HAP-1 (cell line): Measurements from ENCODE around the gene RNF31.

Experiments
- DNase-seq, 2 experiments: peaks; one replicate each; pipeline ENCODE4 v3.0.0-alpha.2; 2016 to 2020; ENCODE audit warnings: low spot score in 2 of 2
- H3K27me3 ChIP-seq: fragments of 250-450 bp; sonication (Bioruptor Pico); 2 replicates; pipeline ENCODE4 v1.5.1; 2020; ENCODE audit warnings: low read depth, mild to moderate bottlenecking, moderate library complexity
- H3K36me3 ChIP-seq: fragments of 250-450 bp; sonication (Bioruptor Pico); replicated peaks from 2 replicates; pipeline ENCODE4 v1.5.1; 2020; ENCODE audit warnings: mild to moderate bottlenecking
- H3K4me1 ChIP-seq: fragments of 250-450 bp; sonication (Bioruptor Pico); 2 replicates; pipeline ENCODE4 v1.5.1; 2020; ENCODE audit warnings: mild to moderate bottlenecking
- H3K4me3 ChIP-seq: fragments of 250-450 bp; sonication (Bioruptor Pico); 2 replicates; pipeline ENCODE4 v1.5.1; 2020; ENCODE audit warnings: mild to moderate bottlenecking, moderate library complexity
- H3K9me3 ChIP-seq: fragments of 250-450 bp; sonication (Bioruptor Pico); 2 replicates; pipeline ENCODE4 v1.5.1; 2020; ENCODE audit warnings: mild to moderate bottlenecking, moderate library complexity
- in situ Hi-C: fragments of 300-500 bp; cut with MboI; formaldehyde crosslinking; loops from 3 replicates; pipeline ENCODE4 v1.14.3; 2020; ENCODE audit warnings: low sequenced_read_pairs, inconsistent platforms, mixed read lengths

RNF31 gene

GRCh38 chr14:24126939-24127338 lies 20.4 kb upstream of the RNF31 start:
- H3K4me3 ChIP-seq, result no peak overlapping the region
- no peaks in the 10 kb centered on the region for H3K27me3 ChIP-seq
- H3K36me3 ChIP-seq, result peaks cover 8% of the 10 kb centered on the region
- H3K9me3 ChIP-seq, result no peaks in the 10 kb centered on the region
- no peak for DNase-seq
- in situ Hi-C loops, result no loop called here
- no peaks in the 10 kb centered on the region for H3K4me1 ChIP-seq

GRCh38 chr14:24127673-24128072 lies 19.6 kb upstream of the RNF31 start:
- in situ Hi-C loops, result no loop called here
- H3K36me3 ChIP-seq, result peaks cover 6% of the 10 kb centered on the region

GRCh38 chr14:24129410-24129998 lies 17.8 kb upstream of the RNF31 start:
- Histone ChIP-seq H3K9me3 (no peaks in the 10 kb centered on the region), H3K4me3 (no peak overlapping the region), H3K4me1 (no peaks in the 10 kb centered on the region), H3K36me3 (no peaks in the 10 kb centered on the region), H3K27me3 (no peaks in the 10 kb centered on the region)
- in situ Hi-C loops, result no loop called here
- DNase-seq, result no peak

More at GRCh38 chr14:24127673-24128072, 19.6 kb upstream of the RNF31 start:
- Histone ChIP-seq H3K4me1 (no peaks in the 10 kb centered on the region), H3K9me3 (no peaks in the 10 kb centered on the region), H3K27me3 (no peaks in the 10 kb centered on the region), H3K4me3 (no peak overlapping the region)
- DNase-seq, result no peak

- Histone ChIP-seq H3K27me3 (no peaks in the 10 kb centered on the region), H3K9me3 (no peaks in the 10 kb centered on the region), H3K4me1 (peaks cover 2% of the 10 kb centered on the region), H3K4me3 (no peak within 1 kb of the TSS), H3K36me3 (no peaks in the 10 kb centered on the region)
- in situ Hi-C loops, result no loop called here
- DNase-seq, result no peak
Measured at GRCh38 chr14:24130380-24130716, 16.9 kb upstream of the RNF31 start, which contains the start of gene FITM1. Gene FITM1 (plus strand): TSS chr14:24130659. CDS start chr14:24131564, 905 bp downstream.

- Histone ChIP-seq H3K9me3 (no peaks in the 10 kb centered on the region), H3K4me1 (peaks cover 4% of the 10 kb centered on the region), H3K27me3 (no peaks in the 10 kb centered on the region), H3K4me3 (no peak overlapping the region), H3K36me3 (no peaks in the 10 kb centered on the region)
- in situ Hi-C loops, result no loop called here
- no peak for DNase-seq
Measured at GRCh38 chr14:24130717-24131548, 16.4 kb upstream of the RNF31 start.

- no peak overlapping the region for H3K4me3 ChIP-seq
- no peaks in the 10 kb centered on the region for H3K27me3 ChIP-seq
- DNase-seq, result no peak
- no peaks in the 10 kb centered on the region for H3K9me3 ChIP-seq
- no peaks in the 10 kb centered on the region for H3K36me3 ChIP-seq
- in situ Hi-C loops, result no loop called here
- peaks cover 5% of the 10 kb centered on the region for H3K4me1 ChIP-seq
Measured at GRCh38 chr14:24131549-24131966, 15.7 kb upstream of the RNF31 start.

- H3K36me3 ChIP-seq, result peaks cover 3% of the 10 kb centered on the region; the same call in 1 of the 2 replicates
- no peaks in the 10 kb centered on the region for H3K9me3 ChIP-seq
- H3K4me1 ChIP-seq, result peaks cover 11% of the 10 kb centered on the region
- no peaks in the 10 kb centered on the region for H3K27me3 ChIP-seq
- in situ Hi-C loops, result no loop called here
- no peak overlapping the region for H3K4me3 ChIP-seq
- no peak for DNase-seq
Measured at GRCh38 chr14:24132061-24132685, 15.1 kb upstream of the RNF31 start.

- H3K27me3 ChIP-seq, result no peaks in the 10 kb centered on the region
- no peaks in the 10 kb centered on the region for H3K9me3 ChIP-seq
- in situ Hi-C loops, result no loop called here
- H3K4me1 ChIP-seq, result peaks cover 13% of the 10 kb centered on the region
- H3K36me3 ChIP-seq, result peaks cover 9% of the 10 kb centered on the region
- no peak for DNase-seq
- no peak overlapping the region for H3K4me3 ChIP-seq
Measured at GRCh38 chr14:24132976-24133375, 14.3 kb upstream of the RNF31 start.

GRCh38 chr14:24133735-24134134 lies 13.6 kb upstream of the RNF31 start:
- Histone ChIP-seq H3K4me1 (peaks cover 13% of the 10 kb centered on the region), H3K36me3 (peaks cover 17% of the 10 kb centered on the region), H3K27me3 (no peaks in the 10 kb centered on the region), H3K4me3 (no peak overlapping the region), H3K9me3 (no peaks in the 10 kb centered on the region)
- in situ Hi-C loops, result no loop called here
- DNase-seq, result no peak

- H3K4me1 ChIP-seq, result peaks cover 21% of the 10 kb centered on the region
- DNase-seq, result no peak
- no peaks in the 10 kb centered on the region for H3K27me3 ChIP-seq
- in situ Hi-C loops, result no loop called here
- peaks cover 30% of the 10 kb centered on the region for H3K36me3 ChIP-seq
- H3K4me3 ChIP-seq, result peak overlapping the region; percentile 82
- no peaks in the 10 kb centered on the region for H3K9me3 ChIP-seq
Measured at GRCh38 chr14:24135584-24135833, 11.8 kb upstream of the RNF31 start.

GRCh38 chr14:24135834-24136683 lies 11.2 kb upstream of the RNF31 start, which contains the start of gene PSME1:
Gene PSME1 (plus strand): TSS chr14:24136194. CDS start chr14:24136263, 69 bp downstream.
- Histone ChIP-seq H3K4me3 (peak within 1 kb of the TSS; percentile 82), H3K4me1 (peaks cover 21% of the 10 kb centered on the region), H3K9me3 (no peaks in the 10 kb centered on the region), H3K27me3 (no peaks in the 10 kb centered on the region), H3K36me3 (peaks cover 30% of the 10 kb centered on the region)
- peak; percentile 81 to 95 for DNase-seq
- in situ Hi-C loops, result no loop called here

- in situ Hi-C loops, result no loop called here
- no peaks in the 10 kb centered on the region for H3K27me3 ChIP-seq
- H3K9me3 ChIP-seq, result no peaks in the 10 kb centered on the region
- H3K36me3 ChIP-seq, result peaks cover 30% of the 10 kb centered on the region
- H3K4me3 ChIP-seq, result peak overlapping the region; percentile 82
- no peak for DNase-seq
- H3K4me1 ChIP-seq, result peaks cover 21% of the 10 kb centered on the region
Measured at GRCh38 chr14:24136684-24137528, 10.4 kb upstream of the RNF31 start.
